Activated T-cell treated with anti-CD3 and anti-CD28 coated beads, Interleukin-2, amount 50 U/mL, for 4 hours (primary cell): ENCODE measurements around the gene PLXNB3. TPM values are rescaled to one million over a fixed set of nuclear protein-coding genes. Genes with fewer than 3 reads are reported as not detected.

ENCODE experiments used
- total RNA-seq, 3 donors: library from RNA; stranded (reverse); gene quantifications; one replicate each; pipeline ENCODE4 v1.2.1, GENCODE V29; 2021

Gene PLXNB3
- total RNA-seq, 3 donors from 2014 or later, result 0.40 to 0.66 (median 0.46) TPM

Other genes with a start within 250 kb of the PLXNB3 start
- under 1 TPM in 1 of 3 donors, not detected in 2; 0.05 TPM for gene ATP2B3, start 246.6 kb upstream of the PLXNB3 start, total RNA-seq
- gene CCNQ, start 165.1 kb upstream of the PLXNB3 start, total RNA-seq, result 10 to 100 TPM; 38.6 to 46.9 (median 39.1) TPM
- under 1 TPM; 0.11 to 0.42 (median 0.33) TPM for gene DUSP9, start 117.0 kb upstream of the PLXNB3 start, total RNA-seq
- gene PNCK, start 90.4 kb upstream of the PLXNB3 start, total RNA-seq, result under 1 TPM; 0.26 to 0.71 (median 0.51) TPM
- gene SLC6A8, start 76.3 kb upstream of the PLXNB3 start, total RNA-seq, result 1 to 10 TPM; 1.1 to 1.9 (median 1.6) TPM
- gene BCAP31, start 39.9 kb upstream of the PLXNB3 start, total RNA-seq, result 100 to 1,000 TPM; 134 to 176 (median 151) TPM
- gene ABCD1, start 39.4 kb upstream of the PLXNB3 start, total RNA-seq, result 1 to 10 TPM; 2.6 to 3.4 (median 3.1) TPM
- gene SRPK3, start 16.8 kb downstream of the PLXNB3 start, total RNA-seq, result not detected
- 10 to 100 TPM; 60.8 to 64.2 (median 62.7) TPM for gene IDH3G, start 30.1 kb downstream of the PLXNB3 start, total RNA-seq
- gene SSR4, start 30.4 kb downstream of the PLXNB3 start, total RNA-seq, result 100 to 1,000 TPM; 295 to 341 (median 296) TPM
- 1 to 10 TPM in 2 of 3 donors, under 1 TPM in 1; 0.81 to 1.4 (median 1.4) TPM for gene PDZD4, start 66.3 kb downstream of the PLXNB3 start, total RNA-seq
- gene L1CAM, start 121.9 kb downstream of the PLXNB3 start, total RNA-seq, result under 1 TPM; 0.14 to 0.46 (median 0.34) TPM
- not detected for gene AVPR2, start 140.4 kb downstream of the PLXNB3 start, total RNA-seq
- gene ARHGAP4, start 162.0 kb downstream of the PLXNB3 start, total RNA-seq, result 100 to 1,000 TPM in 2 of 3 donors, 10 to 100 TPM in 1; 96.7 to 128 (median 108) TPM
- gene NAA10, start 170.8 kb downstream of the PLXNB3 start, total RNA-seq, result 100 to 1,000 TPM; 190 to 224 (median 221) TPM
- 10 to 100 TPM in 1 of 3 donors, 1 to 10 TPM in 2; 6.9 to 10.4 (median 8.6) TPM for gene RENBP, start 180.4 kb downstream of the PLXNB3 start, total RNA-seq
- 100 to 1,000 TPM; 140 to 162 (median 150) TPM for gene HCFC1, start 207.6 kb downstream of the PLXNB3 start, total RNA-seq
- 1 to 10 TPM; 2.0 to 2.7 (median 2.3) TPM for gene TMEM187, start 208.5 kb downstream of the PLXNB3 start, total RNA-seq